B cell (primary cell): ENCODE results near the gene CLEC2A.

ENCODE experiments used
- EZH2 ChIP-seq: IDR thresholded peaks from 2 replicates; pipeline ENCODE4 v1.6.1; 2012; ENCODE audit warnings: borderline replicate concordance, low read depth, mild to moderate bottlenecking, moderate library complexity, low read length; ENCODE audit not compliant: insufficient read depth, poor library complexity, severe bottlenecking
- TF ChIP-seq, protein P1 (sequence below): fragments of 200-600 bp; IDR thresholded peaks from one replicate; pipeline ENCODE4 v1.8.0; 2022; ENCODE audit warnings: antibody characterized with exemption, mild to moderate bottlenecking

DNA sequence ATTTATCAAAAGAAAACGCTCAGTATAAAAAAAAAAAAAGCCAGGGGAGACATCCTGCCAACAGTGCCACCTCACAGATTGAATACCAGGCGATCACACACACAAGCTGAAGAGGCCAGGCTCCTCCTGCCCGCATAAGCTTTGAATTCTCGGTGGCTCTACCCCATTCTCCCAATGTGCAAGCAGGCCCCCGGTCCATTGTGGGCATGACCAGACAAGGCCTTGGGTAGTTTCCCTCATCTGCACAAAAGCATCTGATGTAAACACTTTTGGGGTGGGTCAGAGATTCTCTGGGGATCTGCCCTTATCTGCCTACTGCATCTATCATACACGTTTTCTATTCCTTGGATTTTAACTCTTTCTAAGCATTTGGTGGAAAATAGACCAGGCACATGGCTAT lies 34.6 kb downstream of the CLEC2A start:
- TF ChIP-seq, protein P1, sequence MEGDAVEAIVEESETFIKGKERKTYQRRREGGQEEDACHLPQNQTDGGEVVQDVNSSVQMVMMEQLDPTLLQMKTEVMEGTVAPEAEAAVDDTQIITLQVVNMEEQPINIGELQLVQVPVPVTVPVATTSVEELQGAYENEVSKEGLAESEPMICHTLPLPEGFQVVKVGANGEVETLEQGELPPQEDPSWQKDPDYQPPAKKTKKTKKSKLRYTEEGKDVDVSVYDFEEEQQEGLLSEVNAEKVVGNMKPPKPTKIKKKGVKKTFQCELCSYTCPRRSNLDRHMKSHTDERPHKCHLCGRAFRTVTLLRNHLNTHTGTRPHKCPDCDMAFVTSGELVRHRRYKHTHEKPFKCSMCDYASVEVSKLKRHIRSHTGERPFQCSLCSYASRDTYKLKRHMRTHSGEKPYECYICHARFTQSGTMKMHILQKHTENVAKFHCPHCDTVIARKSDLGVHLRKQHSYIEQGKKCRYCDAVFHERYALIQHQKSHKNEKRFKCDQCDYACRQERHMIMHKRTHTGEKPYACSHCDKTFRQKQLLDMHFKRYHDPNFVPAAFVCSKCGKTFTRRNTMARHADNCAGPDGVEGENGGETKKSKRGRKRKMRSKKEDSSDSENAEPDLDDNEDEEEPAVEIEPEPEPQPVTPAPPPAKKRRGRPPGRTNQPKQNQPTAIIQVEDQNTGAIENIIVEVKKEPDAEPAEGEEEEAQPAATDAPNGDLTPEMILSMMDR, result no peak
- no peak for TF ChIP-seq EZH2
